Right lobe of liver (tissue), 4 donors: ENCODE results near the gene PSMB9.

Source experiments
- POLR2A ChIP-seq: fragments of 450-650 bp; IDR thresholded peaks from one replicate; pipeline ENCODE4 v1.6.1; 2017; ENCODE audit warnings: antibody characterized with exemption, mild to moderate bottlenecking
- TF ChIP-seq, protein P1 (sequence below), 4 donors: fragments of 200-600 bp in 3 of 4; fragments of 450-650 bp in 1 of 4; IDR thresholded peaks; one replicate each; pipeline versions ENCODE4 v1.5.1 to v1.8.0; 2016 to 2022; ENCODE audit warnings: antibody characterized with exemption in 4 of 4, mild to moderate bottlenecking in 2 of 4
- donor health status: DM: no; HTN: no; CAD: no.
- donor health status: DM: no; HTN: no; CAD: no.
- donor health status: DM: no; HTN: yes; CAD: no.

DNA sequence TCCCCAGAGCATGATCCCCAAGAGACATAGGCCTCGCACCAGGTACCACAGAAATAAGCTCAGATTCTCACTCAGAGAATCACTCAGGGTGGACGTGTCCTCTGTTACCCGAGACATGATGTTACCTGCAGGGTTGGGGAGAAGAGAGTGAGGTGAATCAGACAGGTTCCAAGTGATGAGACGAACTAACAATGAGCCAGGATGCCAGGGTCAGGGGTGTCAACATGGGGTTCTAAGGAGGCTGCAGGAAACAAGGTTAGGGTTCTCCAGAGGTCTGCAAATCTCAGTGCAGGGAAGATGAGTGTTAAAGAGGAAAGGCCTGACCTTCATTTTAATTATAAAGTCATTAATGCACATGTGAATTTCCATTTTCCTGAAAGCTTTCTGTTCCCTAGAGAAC is 3.0 kb upstream of the PSMB9 start:
- TF ChIP-seq, protein P1, sequence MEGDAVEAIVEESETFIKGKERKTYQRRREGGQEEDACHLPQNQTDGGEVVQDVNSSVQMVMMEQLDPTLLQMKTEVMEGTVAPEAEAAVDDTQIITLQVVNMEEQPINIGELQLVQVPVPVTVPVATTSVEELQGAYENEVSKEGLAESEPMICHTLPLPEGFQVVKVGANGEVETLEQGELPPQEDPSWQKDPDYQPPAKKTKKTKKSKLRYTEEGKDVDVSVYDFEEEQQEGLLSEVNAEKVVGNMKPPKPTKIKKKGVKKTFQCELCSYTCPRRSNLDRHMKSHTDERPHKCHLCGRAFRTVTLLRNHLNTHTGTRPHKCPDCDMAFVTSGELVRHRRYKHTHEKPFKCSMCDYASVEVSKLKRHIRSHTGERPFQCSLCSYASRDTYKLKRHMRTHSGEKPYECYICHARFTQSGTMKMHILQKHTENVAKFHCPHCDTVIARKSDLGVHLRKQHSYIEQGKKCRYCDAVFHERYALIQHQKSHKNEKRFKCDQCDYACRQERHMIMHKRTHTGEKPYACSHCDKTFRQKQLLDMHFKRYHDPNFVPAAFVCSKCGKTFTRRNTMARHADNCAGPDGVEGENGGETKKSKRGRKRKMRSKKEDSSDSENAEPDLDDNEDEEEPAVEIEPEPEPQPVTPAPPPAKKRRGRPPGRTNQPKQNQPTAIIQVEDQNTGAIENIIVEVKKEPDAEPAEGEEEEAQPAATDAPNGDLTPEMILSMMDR (IDR thresholded peaks at IDR 0.05): no peak
- no peak for TF ChIP-seq POLR2A
